Activated naive CD4-positive, alpha-beta T cell treated with anti-CD3 and anti-CD28 coated beads for 36 hours (primary cell): ENCODE results near the gene RAD9A. TPM values are rescaled to one million over a fixed set of nuclear protein-coding genes. Genes with fewer than 3 reads are reported as not detected.

ENCODE experiments used
- CTCF ChIA-PET: fragments of 350-600 bp; sonication (Branson Sonifier 250); formaldehyde crosslinking; loops from one replicate; lab custom pipeline; 2021; ENCODE audit warnings: antibody characterized with exemption; lab: Charles Lee
- DNase-seq: peaks from one replicate; pipeline ENCODE4 v3.0.0-alpha.2; 2020
- H3K27ac Mint-ChIP-seq: one replicate; pipeline ENCODE4 v1.8.0; 2021; ENCODE audit warnings: mild to moderate bottlenecking, mixed read lengths
- H3K27me3 Mint-ChIP-seq: one replicate; pipeline ENCODE4 v1.8.0; 2021; ENCODE audit warnings: low read depth, mixed read lengths
- H3K36me3 Mint-ChIP-seq: one replicate; pipeline ENCODE4 v1.8.0; 2021; ENCODE audit warnings: low read depth, mixed read lengths
- H3K4me1 Mint-ChIP-seq: one replicate; pipeline ENCODE4 v1.8.0; 2021; ENCODE audit warnings: low read depth, mixed read lengths
- H3K4me3 Mint-ChIP-seq: one replicate; pipeline ENCODE4 v1.8.0; 2021; ENCODE audit warnings: mild to moderate bottlenecking, moderate library complexity, mixed read lengths
- H3K9me3 Mint-ChIP-seq: one replicate; pipeline ENCODE4 v1.8.0; 2021; ENCODE audit warnings: mixed read lengths
- intact Hi-C: fragments of 100-400 bp; cut with micrococcal nuclease; formaldehyde crosslinking; loops from one replicate; pipeline ENCODE4 v1.15.1; 2023
- total RNA-seq, 2 experiments: library from RNA; stranded (reverse); gene quantifications; one replicate each; pipeline ENCODE4 v1.2.3, GENCODE V29; 2021

Gene RAD9A
- total RNA-seq, 2 experiments from 2014 or later, result 29.5 to 30.7 TPM

DNA sequence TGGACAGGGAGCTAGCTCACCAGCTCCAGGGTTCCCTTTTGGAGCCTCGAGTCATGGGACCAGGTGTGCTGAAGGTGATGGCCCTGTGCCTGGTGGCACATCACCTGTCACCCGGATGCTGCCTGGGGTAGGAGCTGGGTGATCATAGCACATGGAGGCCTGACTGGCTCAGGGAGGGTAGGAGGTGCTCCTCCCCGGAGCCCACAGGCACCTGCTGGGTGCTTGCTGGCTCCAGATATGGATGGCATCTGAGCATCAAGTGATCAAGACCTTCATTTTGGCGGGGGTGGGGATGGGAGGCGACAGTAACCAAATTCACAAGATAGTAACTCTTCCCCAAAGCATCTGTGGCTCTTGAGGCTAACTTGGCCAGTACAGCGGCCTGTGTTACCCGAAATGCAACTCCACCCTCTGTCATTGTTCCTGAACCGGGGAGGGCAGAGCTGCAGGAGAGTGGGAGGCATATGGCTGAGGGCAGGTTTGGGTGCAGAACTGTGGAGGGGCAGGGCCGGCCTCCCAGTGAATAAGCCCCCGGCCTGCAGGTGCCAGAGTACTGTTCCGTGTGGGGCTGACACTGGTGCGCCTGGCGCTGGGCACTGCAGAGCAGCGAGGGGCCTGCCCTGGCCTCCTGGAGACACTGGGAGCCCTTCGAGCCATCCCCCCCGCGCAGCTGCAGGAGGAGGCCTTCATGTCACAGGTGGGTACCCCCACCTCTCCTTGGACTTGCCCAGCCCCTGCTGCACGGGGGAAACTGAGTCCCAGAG, 16.8 kb downstream of the RAD9A start:
- peak; percentile 44 for DNase-seq

GRCh38 chr11:67409261-67409666, 17.5 kb downstream of the RAD9A start:
- intact Hi-C loops, result loop anchor here (1.0 to 10.0 kb wide), 2 partner anchors 8 to 396 kb away; no protein-coding TSS in a partner anchor
- H3K9me3 Mint-ChIP-seq, result no peaks in the 10 kb centered on the region
- H3K4me3 Mint-ChIP-seq, result peak overlapping the region; percentile 83
- H3K27ac Mint-ChIP-seq, result peak overlapping the region; percentile 96
- peaks cover 79% of the 10 kb centered on the region for H3K4me1 Mint-ChIP-seq
- H3K27me3 Mint-ChIP-seq, result no peaks in the 10 kb centered on the region
- peaks cover 31% of the 10 kb centered on the region for H3K36me3 Mint-ChIP-seq
- peak; percentile 87 for DNase-seq
- CTCF ChIA-PET, result interaction anchor here (1.5 to 3.0 kb wide), 2 partner anchors 11 to 29 kb away, joined by 4 to 18 read pairs; partner anchors contain the start of gene PTPRCAP

More for the DNA sequence above, 16.8 kb downstream of the RAD9A start:
- intact Hi-C loops, result loop anchor here (1.0 to 10.0 kb wide), 3 partner anchors 9 to 396 kb away; no protein-coding TSS in a partner anchor
- Mint-ChIP-seq H3K4me1 (peaks cover 80% of the 10 kb centered on the region), H3K27ac (peak overlapping the region; percentile 92), H3K27me3 (no peaks in the 10 kb centered on the region), H3K4me3 (peak overlapping the region; percentile 83), H3K9me3 (no peaks in the 10 kb centered on the region), H3K36me3 (peaks cover 31% of the 10 kb centered on the region)
- CTCF ChIA-PET, result interaction anchor here (0.9 to 3.0 kb wide), 3 partner anchors 11 to 236 kb away, joined by 3 to 18 read pairs (median 4); partner anchors contain the start of gene PTPRCAP

- Mint-ChIP-seq H3K4me1 (peaks cover 81% of the 10 kb centered on the region), H3K27me3 (no peaks in the 10 kb centered on the region), H3K4me3 (peak overlapping the region; percentile 83), H3K36me3 (peaks cover 27% of the 10 kb centered on the region), H3K9me3 (no peaks in the 10 kb centered on the region), H3K27ac (peak overlapping the region; percentile 96)
- intact Hi-C loops, result loop anchor here (1.0 to 10.0 kb wide), 2 partner anchors 7 to 395 kb away; no protein-coding TSS in a partner anchor
- no peak for DNase-seq
- CTCF ChIA-PET, result interaction anchor here (1.5 kb wide), 1 partner anchor 10 kb away, joined by 4 read pairs; no protein-coding TSS in a partner anchor
These were observed 18.1 kb downstream of the RAD9A start for GRCh38 chr11:67409781-67410368.

DNA sequence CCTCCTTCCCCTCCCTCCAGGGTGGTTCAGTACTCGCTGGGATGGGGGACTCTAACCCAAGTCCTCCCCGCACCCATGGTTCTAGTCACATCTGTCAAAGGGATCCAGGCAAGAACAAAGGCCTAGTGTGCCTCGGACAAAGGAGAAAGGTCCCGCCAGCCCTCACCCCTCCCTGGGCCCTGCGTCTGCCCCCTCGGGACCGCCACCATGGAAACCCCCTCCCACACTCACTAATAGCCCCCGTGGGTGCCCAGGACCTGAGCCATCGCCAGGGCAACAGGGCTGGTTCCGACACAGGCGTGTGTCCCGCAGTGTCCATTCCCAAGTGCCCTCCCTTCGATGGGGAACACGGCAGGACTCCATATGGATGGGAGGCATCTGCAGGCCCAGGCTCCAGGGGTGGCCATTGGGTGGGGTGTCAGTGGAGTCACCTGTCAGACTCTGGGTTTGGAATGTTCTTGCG, 18.6 kb downstream of the RAD9A start:
- intact Hi-C loops, result no loop called here
- H3K4me3 Mint-ChIP-seq, result peak overlapping the region; percentile 83
- CTCF ChIA-PET, result no interaction called here
- no peaks in the 10 kb centered on the region for H3K9me3 Mint-ChIP-seq
- no peak for DNase-seq
- H3K4me1 Mint-ChIP-seq, result peaks cover 80% of the 10 kb centered on the region
- H3K27me3 Mint-ChIP-seq, result no peaks in the 10 kb centered on the region
- H3K27ac Mint-ChIP-seq, result peak overlapping the region; percentile 96
- H3K36me3 Mint-ChIP-seq, result peaks cover 23% of the 10 kb centered on the region

DNA sequence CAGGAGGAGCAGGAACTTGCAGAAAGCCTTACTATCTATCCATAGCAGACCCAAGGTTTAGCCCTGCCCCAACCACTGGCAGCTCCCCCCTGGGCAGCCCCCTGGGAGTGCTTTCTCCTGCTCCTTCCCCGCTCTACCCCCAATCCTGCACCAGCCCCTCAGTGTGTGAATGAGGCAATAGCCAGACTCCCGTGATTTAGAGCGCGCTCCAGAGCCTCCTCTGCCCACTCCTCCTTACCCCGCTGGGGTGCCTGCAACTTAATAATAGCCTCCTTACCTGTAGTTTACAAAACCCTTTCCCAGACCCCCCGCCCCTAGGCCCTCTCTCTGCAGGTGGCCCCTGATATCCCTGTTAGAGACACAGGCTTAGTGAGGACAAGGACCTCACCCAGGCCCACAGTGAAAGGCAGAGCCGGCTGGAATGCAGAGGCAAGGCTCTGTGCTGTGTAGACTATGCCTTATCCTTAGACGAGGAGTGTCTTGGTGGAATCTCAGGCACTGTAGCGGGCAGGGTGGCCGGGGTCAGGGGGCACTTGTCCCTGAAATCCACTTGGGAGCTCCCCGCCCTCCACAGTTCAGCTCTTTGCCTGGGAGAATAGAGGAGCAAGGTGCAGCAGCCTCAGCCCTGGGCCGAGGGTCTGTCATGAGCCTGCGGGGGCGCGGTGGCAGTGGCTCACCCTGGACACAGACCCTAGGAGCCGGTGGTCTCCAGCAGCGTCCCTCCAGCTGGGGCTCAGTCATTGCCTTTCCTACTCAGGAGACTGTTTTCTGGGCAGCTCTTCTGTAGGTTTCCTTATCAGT, 19.4 kb downstream of the RAD9A start:
- Mint-ChIP-seq H3K27ac (peak overlapping the region; percentile 96), H3K36me3 (peaks cover 16% of the 10 kb centered on the region), H3K9me3 (no peaks in the 10 kb centered on the region), H3K4me3 (no peak overlapping the region), H3K27me3 (no peaks in the 10 kb centered on the region), H3K4me1 (peaks cover 78% of the 10 kb centered on the region)
- intact Hi-C loops, result no loop called here
- DNase-seq, result no peak
- CTCF ChIA-PET, result no interaction called here

DNA sequence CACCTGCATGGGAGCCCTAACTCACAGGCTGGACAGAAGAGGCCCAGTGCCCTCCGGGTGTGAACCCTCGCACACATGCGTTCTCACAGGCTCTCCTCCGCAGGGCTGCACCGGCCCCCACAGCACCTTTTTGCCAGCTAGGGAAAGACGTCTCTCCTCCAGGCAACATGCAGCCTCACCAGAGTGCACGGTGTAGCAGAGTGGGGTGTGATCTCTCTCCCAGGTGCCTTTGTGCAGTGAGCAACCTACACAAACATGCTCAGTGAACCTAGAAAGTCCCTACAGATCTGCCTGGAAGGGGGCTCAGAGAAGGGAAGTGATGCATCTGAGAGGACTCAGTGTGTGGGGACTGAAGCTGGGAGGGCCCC, 20.0 kb downstream of the RAD9A start:
- Mint-ChIP-seq H3K4me1 (peaks cover 78% of the 10 kb centered on the region), H3K4me3 (no peak overlapping the region), H3K27ac (peak overlapping the region; percentile 96), H3K27me3 (no peaks in the 10 kb centered on the region), H3K36me3 (peaks cover 13% of the 10 kb centered on the region), H3K9me3 (no peaks in the 10 kb centered on the region)
- DNase-seq, result peak; percentile 70
- CTCF ChIA-PET, result interaction anchor here (1.7 kb wide), 1 partner anchor 28 kb away, joined by 5 read pairs; no protein-coding TSS in a partner anchor
- intact Hi-C loops, result no loop called here

DNA sequence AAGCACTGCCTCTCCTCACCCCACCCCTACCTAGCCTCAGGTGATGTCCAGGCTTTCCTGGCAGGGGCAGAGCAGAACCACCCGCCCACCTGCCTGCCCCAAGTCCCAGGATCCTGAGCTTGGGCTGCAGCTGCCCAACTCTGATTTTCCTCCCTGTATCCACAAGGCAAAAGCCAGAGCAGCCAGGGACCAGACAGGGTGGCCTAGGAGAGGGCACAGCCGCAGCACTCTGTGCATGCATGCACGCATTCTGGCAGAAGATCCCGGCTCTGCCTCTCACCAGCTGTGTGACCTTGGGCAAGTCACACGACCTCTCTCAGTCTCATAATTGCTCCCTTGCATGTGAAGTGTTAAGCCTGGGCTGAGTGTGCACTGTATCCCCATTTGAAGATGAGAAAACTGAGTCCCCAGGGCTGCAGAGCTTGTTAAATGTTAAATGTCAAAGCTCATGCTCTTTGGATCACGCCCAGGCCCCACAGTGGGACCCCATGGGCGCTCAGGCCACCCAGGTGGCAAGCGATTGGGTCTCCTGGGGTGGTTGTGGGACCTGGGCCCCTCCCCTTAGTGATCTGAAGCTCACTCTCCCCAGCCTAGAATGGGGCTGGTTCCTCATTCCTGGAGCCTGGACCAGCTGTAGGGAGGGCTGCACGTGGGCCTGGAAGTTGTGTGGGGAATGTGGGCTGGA, 20.9 kb downstream of the RAD9A start:
- no peak for DNase-seq
- Mint-ChIP-seq H3K27me3 (no peaks in the 10 kb centered on the region), H3K27ac (peak overlapping the region; percentile 96), H3K9me3 (no peaks in the 10 kb centered on the region), H3K36me3 (peaks cover 8% of the 10 kb centered on the region), H3K4me1 (peaks cover 75% of the 10 kb centered on the region), H3K4me3 (no peak overlapping the region)
- intact Hi-C loops, result no loop called here
- CTCF ChIA-PET, result interaction anchor here (1.4 to 1.9 kb wide), 3 partner anchors 8 to 27 kb away, joined by 4 to 10 read pairs (median 5); partner anchors contain the start of genes PPP1CA and TBC1D10C

- peaks cover 75% of the 10 kb centered on the region for H3K4me1 Mint-ChIP-seq
- DNase-seq, result no peak
These were observed 21.6 kb downstream of the RAD9A start for GRCh38 chr11:67413266-67413849.

DNA sequence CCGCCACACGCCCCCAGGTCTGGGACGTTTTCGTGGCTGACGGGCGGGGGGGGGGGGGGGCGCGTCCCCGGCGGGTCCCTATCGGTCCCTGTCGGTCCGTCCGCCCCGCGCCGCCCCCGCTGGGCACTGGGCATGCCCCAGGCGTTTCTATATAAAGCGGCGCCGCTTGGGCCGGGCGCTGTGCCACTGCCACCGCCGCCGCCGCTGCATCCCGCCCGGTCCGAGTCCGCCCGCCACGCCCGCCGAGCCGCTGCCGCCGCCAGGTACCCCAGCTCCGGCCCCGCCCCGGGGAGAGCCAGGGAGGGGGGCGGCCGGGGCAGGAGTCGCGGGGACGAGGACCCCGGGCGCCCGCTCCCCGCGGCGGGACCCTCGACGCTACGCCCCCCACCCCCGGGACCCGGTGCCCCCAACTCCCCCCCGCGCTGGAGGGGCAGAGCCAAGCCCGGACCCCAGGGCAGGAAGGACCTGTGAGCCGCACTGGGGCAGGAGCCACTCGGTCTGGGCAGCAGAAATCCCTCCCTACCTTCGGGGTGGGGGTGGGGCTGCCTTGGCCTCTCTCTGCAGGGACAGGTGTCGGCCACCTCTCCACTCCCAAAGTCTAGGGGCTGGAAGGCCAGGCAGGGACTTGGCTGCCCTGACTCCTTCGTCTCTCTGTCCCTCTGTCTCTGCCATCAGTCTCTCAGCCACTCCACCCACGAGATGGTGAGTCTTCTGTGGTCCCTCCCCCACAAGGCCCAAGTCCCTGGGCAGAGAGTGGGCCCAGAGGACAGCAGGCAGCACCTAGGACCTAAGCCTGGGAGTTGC, 23.9 kb downstream of the RAD9A start, which contains the start of gene CARNS1:
TSS of gene CARNS1 (plus strand) at position 178 of the 804 bp plus-strand sequence. CDS start at position 700, 522 bp downstream.
- Mint-ChIP-seq H3K27me3 (no peaks in the 10 kb centered on the region), H3K36me3 (no peaks in the 10 kb centered on the region), H3K27ac (peak within 1 kb of the TSS; percentile 61), H3K4me1 (peaks cover 71% of the 10 kb centered on the region), H3K4me3 (peak within 1 kb of the TSS; percentile 72), H3K9me3 (no peaks in the 10 kb centered on the region)
- CTCF ChIA-PET, result interaction anchor here (0.5 kb wide), 1 partner anchor 59 kb away, joined by 4 read pairs; no protein-coding TSS in a partner anchor
- DNase-seq, result no peak
- intact Hi-C loops, result no loop called here

More at GRCh38 chr11:67413266-67413849, 21.6 kb downstream of the RAD9A start:
- CTCF ChIA-PET, result interaction anchor here (0.9 to 1.9 kb wide), 5 partner anchors 9 to 93 kb away, joined by 3 to 10 read pairs (median 5); partner anchors contain the start of genes PPP1CA, TBC1D10C and TMEM134
- Mint-ChIP-seq H3K9me3 (no peaks in the 10 kb centered on the region), H3K27me3 (no peaks in the 10 kb centered on the region), H3K27ac (peak overlapping the region; percentile 11), H3K36me3 (peaks cover 7% of the 10 kb centered on the region), H3K4me3 (no peak overlapping the region)
- intact Hi-C loops, result no loop called here
